Measurements from ENCODE around the gene LIME1.

DNA sequence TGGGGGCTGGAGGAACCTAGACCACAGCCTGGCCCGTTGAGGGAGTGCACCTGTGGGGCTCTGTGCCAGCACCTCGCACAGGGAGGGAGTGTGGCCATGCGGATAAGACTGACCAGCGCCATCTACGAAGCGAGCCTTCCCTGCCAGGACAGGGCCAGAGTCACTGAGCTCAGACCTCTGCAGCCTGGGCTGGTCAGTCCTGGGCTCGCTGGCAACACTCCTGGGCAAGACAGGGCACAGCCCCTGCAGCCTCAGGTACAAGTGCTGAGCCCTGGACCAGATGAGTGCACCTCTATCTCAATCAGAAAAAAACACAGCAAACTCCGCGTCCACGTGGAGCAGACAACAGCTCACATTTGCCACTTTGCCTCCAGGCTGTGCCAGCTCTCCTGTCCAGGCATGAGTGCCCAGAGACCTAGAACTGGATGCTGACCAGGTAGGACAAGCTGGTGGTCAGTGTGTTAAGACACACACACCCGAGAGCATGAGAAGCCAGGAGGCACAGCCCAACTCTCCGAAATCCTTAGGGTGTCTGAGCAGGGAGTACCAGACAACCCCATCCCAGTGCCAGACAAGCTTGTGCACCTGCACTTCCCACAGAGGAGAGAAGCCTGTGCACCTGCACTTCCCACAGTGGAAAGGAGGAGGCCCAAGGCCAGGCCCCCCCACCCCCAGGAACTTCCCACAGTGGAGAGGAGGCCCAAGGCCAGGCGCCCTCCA lies 33.6 kb upstream of the LIME1 start:
- TF ChIP-seq, protein P1, sequence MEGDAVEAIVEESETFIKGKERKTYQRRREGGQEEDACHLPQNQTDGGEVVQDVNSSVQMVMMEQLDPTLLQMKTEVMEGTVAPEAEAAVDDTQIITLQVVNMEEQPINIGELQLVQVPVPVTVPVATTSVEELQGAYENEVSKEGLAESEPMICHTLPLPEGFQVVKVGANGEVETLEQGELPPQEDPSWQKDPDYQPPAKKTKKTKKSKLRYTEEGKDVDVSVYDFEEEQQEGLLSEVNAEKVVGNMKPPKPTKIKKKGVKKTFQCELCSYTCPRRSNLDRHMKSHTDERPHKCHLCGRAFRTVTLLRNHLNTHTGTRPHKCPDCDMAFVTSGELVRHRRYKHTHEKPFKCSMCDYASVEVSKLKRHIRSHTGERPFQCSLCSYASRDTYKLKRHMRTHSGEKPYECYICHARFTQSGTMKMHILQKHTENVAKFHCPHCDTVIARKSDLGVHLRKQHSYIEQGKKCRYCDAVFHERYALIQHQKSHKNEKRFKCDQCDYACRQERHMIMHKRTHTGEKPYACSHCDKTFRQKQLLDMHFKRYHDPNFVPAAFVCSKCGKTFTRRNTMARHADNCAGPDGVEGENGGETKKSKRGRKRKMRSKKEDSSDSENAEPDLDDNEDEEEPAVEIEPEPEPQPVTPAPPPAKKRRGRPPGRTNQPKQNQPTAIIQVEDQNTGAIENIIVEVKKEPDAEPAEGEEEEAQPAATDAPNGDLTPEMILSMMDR (conservative IDR thresholded peaks at IDR 0.05 in 1 of 2, IDR thresholded peaks at IDR 0.05 in 1 of 2; ENCODE audit: low read depth in 1 of 2, low read length in 2 of 2): no peak
- no peak for TF ChIP-seq EZH2 (IDR thresholded peaks at IDR 0.05; ENCODE audit: low read length, missing control alignments)

All from fibroblast of lung (primary cell).